H9 (cell line): Measurements from ENCODE around the gene GJB5. TPM values are rescaled to one million over a fixed set of nuclear protein-coding genes. Genes with fewer than 3 reads are reported as not detected.

Experiments
- DNase-seq: peaks from one replicate; pipeline ENCODE4 v3.0.0-alpha.2; 2017
- H2AFZ ChIP-seq: one replicate; pipeline ENCODE4 v1.6.1; 2013; ENCODE audit warnings: mild to moderate bottlenecking, low read length, control low read depth, moderate library complexity
- H2AK5ac ChIP-seq: 2 replicates; pipeline ENCODE4 v1.6.1; 2013; ENCODE audit warnings: low read length, control low read depth, mixed read lengths; ENCODE audit not compliant: insufficient read length
- H2BK120ac ChIP-seq: one replicate; pipeline ENCODE4 v1.6.1; 2013; ENCODE audit warnings: low read depth, mild to moderate bottlenecking, low read length, control low read depth, inconsistent platforms; ENCODE audit not compliant: poor library complexity, severe bottlenecking
- H2BK12ac ChIP-seq: 2 replicates; pipeline ENCODE4 v1.6.1; 2013; ENCODE audit warnings: low read length, control low read depth, mixed read lengths, low read depth; ENCODE audit not compliant: insufficient read length
- H2BK15ac ChIP-seq: 2 replicates; pipeline ENCODE4 v1.6.1; 2013; ENCODE audit warnings: low read depth, low read length, control low read depth
- H2BK20ac ChIP-seq: one replicate; pipeline ENCODE4 v1.6.1; 2013; ENCODE audit warnings: low read depth, mild to moderate bottlenecking, low read length, control low read depth, inconsistent platforms; ENCODE audit not compliant: poor library complexity, severe bottlenecking
- H2BK5ac ChIP-seq: 2 replicates; pipeline ENCODE4 v1.6.1; 2013; ENCODE audit warnings: low read length, control low read depth, mixed read lengths; ENCODE audit not compliant: insufficient read length
- H3K14ac ChIP-seq: 2 replicates; pipeline ENCODE4 v1.6.1; 2013; ENCODE audit warnings: low read length, control low read depth; ENCODE audit not compliant: insufficient read depth
- H3K18ac ChIP-seq: 2 replicates; pipeline ENCODE4 v1.6.1; 2013; ENCODE audit warnings: low read depth, mild to moderate bottlenecking, mixed read lengths, low read length, control low read depth; ENCODE audit not compliant: insufficient read length
- H3K23ac ChIP-seq: 2 replicates; pipeline ENCODE4 v1.6.1; 2013; ENCODE audit warnings: low read length, control low read depth, mixed read lengths, low read depth; ENCODE audit not compliant: insufficient read length
- H3K23me2 ChIP-seq: 2 replicates; pipeline ENCODE4 v1.6.1; 2013; ENCODE audit warnings: low read depth, mild to moderate bottlenecking, mixed read lengths, low read length, control low read depth; ENCODE audit not compliant: insufficient read length, poor library complexity, severe bottlenecking
- H3K27ac ChIP-seq: 2 replicates; pipeline ENCODE4 v1.5.1; 2013; ENCODE audit warnings: low read length, control low read depth, mixed read lengths, low read depth; ENCODE audit not compliant: insufficient read length
- H3K27me3 ChIP-seq: 2 replicates; pipeline ENCODE4 v1.6.1; 2013; ENCODE audit warnings: low read length, control low read depth, inconsistent platforms; ENCODE audit not compliant: insufficient read depth
- H3K4ac ChIP-seq: 2 replicates; pipeline ENCODE4 v1.6.1; 2013; ENCODE audit warnings: low read depth, mild to moderate bottlenecking, control low read depth, inconsistent platforms, low read length, moderate library complexity
- H3K4me1 ChIP-seq: 2 replicates; pipeline ENCODE4 v1.6.1; 2013; ENCODE audit warnings: low read length, control low read depth, inconsistent platforms; ENCODE audit not compliant: insufficient read depth
- H3K4me2 ChIP-seq: 2 replicates; pipeline ENCODE4 v1.6.1; 2013; ENCODE audit warnings: low read length, control low read depth, mixed read lengths; ENCODE audit not compliant: insufficient read length, insufficient read depth
- H3K56ac ChIP-seq: 2 replicates; pipeline ENCODE4 v1.6.1; 2013; ENCODE audit warnings: low read depth, mild to moderate bottlenecking, mixed read lengths, low read length, control low read depth; ENCODE audit not compliant: insufficient read length
- H3K79me1 ChIP-seq: 2 replicates; pipeline ENCODE4 v1.6.1; 2013; ENCODE audit warnings: low read depth, mild to moderate bottlenecking, moderate library complexity, low read length, control low read depth, inconsistent platforms; ENCODE audit not compliant: insufficient read depth, poor library complexity, severe bottlenecking
- H3K79me2 ChIP-seq: 2 replicates; pipeline ENCODE4 v1.6.1; 2013; ENCODE audit warnings: low read length, control low read depth, inconsistent platforms; ENCODE audit not compliant: insufficient read depth
- H3K9ac ChIP-seq: 2 replicates; pipeline ENCODE4 v1.6.1; 2013; ENCODE audit warnings: low read length, control low read depth, mixed read lengths; ENCODE audit not compliant: insufficient read length; ENCODE audit errors: extremely low read depth
- H3K9me3 ChIP-seq: one replicate; pipeline ENCODE4 v1.6.1; 2013; ENCODE audit warnings: low read depth, low read length, inconsistent platforms; ENCODE audit not compliant: control insufficient read depth
- H3T11ph ChIP-seq: one replicate; pipeline ENCODE4 v1.6.1; 2013; ENCODE audit warnings: mild to moderate bottlenecking, low read length, control low read depth, inconsistent platforms
- H4K20me1 ChIP-seq: one replicate; pipeline ENCODE4 v1.6.1; 2013; ENCODE audit not compliant: control insufficient read depth, insufficient read length, insufficient read depth
- H4K5ac ChIP-seq: 2 replicates; pipeline ENCODE4 v1.6.1; 2013; ENCODE audit warnings: low read depth, mild to moderate bottlenecking, mixed read lengths, low read length, control low read depth; ENCODE audit not compliant: insufficient read length
- H4K8ac ChIP-seq: replicated peaks from 2 replicates; pipeline ENCODE4 v1.6.1; 2013; ENCODE audit warnings: low read length, control low read depth, mixed read lengths, low read depth; ENCODE audit not compliant: insufficient read length
- H4K91ac ChIP-seq: 2 replicates; pipeline ENCODE4 v1.6.1; 2013; ENCODE audit warnings: low read depth, mild to moderate bottlenecking, moderate library complexity, mixed read lengths, low read length, control low read depth; ENCODE audit not compliant: insufficient read length
- H3K27ac Mint-ChIP-seq, 3 experiments: 2 replicates in 2 of 3; 3 replicates in 1 of 3; pipeline ENCODE4 v1.8.0; 2020 to 2021; ENCODE audit warnings: mixed read lengths in 3 of 3, mild to moderate bottlenecking in 1 of 3, moderate library complexity in 1 of 3
- H3K27me3 Mint-ChIP-seq: 2 replicates; pipeline ENCODE4 v1.8.0; 2021; ENCODE audit warnings: low read depth, mild to moderate bottlenecking, moderate library complexity, mixed read lengths
- H3K36me3 Mint-ChIP-seq, 3 experiments: 2 replicates in 2 of 3; 3 replicates in 1 of 3; pipeline ENCODE4 v1.8.0; 2020 to 2021; ENCODE audit warnings: low read depth in 3 of 3, mixed read lengths in 3 of 3; ENCODE audit not compliant: insufficient read depth in 1 of 3
- H3K4me1 Mint-ChIP-seq, 2 experiments: 2 replicates each; pipeline ENCODE4 v1.8.0; 2020; ENCODE audit warnings: mixed read lengths in 2 of 2
- H3K4me3 Mint-ChIP-seq, 2 experiments: 2 replicates in 1 of 2; 3 replicates in 1 of 2; pipeline ENCODE4 v1.8.0; 2020 to 2021; ENCODE audit warnings: mild to moderate bottlenecking in 2 of 2, mixed read lengths in 2 of 2, moderate library complexity in 1 of 2
- H3K9me3 Mint-ChIP-seq, 2 experiments: 2 replicates in 1 of 2; 3 replicates in 1 of 2; pipeline ENCODE4 v1.8.0; 2020; ENCODE audit warnings: mild to moderate bottlenecking in 2 of 2, mixed read lengths in 2 of 2, moderate library complexity in 1 of 2
- CTCF ChIP-seq: fragments of 200-600 bp; sonication (generic); conservative IDR thresholded peaks from 3 replicates; pipeline ENCODE4 v1.8.0; 2021; ENCODE audit warnings: antibody characterized with exemption, mild to moderate bottlenecking
- WGBS: extraction: QIAGEN DNeasy Blood & Tissue Kit; methylation state at CpG from one replicate; pipeline ENCODE4 v1.1.7; 2013; ENCODE audit warnings: missing lambda C conversion rate, low lambda C conversion rate, mixed read lengths; ENCODE audit not compliant: insufficient read length; ENCODE audit errors: extremely low coverage; 5-methylcytosine and 5-hydroxymethylcytosine counted together
- total RNA-seq: library from RNA; stranded (reverse); gene quantifications from 2 replicates; pipeline ENCODE4 v1.2.1, GENCODE V29; 2021

The GJB5 gene
- total RNA-seq, 1 experiment from 2014 or later, result 0.22 TPM

DNA sequence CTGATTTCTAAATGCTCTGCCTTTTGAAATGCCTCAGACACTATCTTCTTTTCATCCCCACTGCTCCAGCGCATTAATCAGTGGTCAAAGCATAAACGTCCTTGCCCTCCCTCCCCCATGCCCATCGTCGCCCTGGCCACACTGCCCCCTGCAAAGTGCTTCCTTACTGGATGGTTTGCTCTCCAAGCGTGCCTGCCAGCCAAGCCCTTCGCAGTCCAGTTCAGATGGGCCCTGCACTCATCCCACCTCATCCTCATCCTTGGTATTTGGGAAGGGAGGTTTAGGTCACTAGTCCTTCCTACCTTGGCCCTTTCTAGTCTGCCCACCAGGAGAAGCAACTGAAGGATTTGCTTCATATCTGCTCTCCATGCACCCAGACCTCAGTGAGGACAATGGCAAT, 41.1 kb downstream of the GJB5 start:
- Histone ChIP-seq H4K91ac (no peak overlapping the region), H4K20me1 (no peaks in the 10 kb centered on the region), H3K27me3 (no peaks in the 10 kb centered on the region; the same call in 1 of the 2 replicates), H2BK5ac (no peak overlapping the region), H3K4ac (no peak overlapping the region), H3K4me1 (no peaks in the 10 kb centered on the region; the same call in 1 of the 2 replicates), H3K14ac (no peak overlapping the region), H3K9me3 (no peaks in the 10 kb centered on the region), H3K79me2 (no peaks in the 10 kb centered on the region), H3K18ac (no peak overlapping the region), H4K8ac (no peak overlapping the region), H2BK20ac (no peak overlapping the region), H2BK15ac (no peak overlapping the region), H3K4me2 (no peak overlapping the region), H3K56ac (no peak overlapping the region), H3K9ac (no peak overlapping the region), H3K79me1 (no peaks in the 10 kb centered on the region), H3K23me2 (no peaks in the 10 kb centered on the region), H2BK12ac (no peak overlapping the region), H3K23ac (no peak overlapping the region), H2AK5ac (no peak overlapping the region), H3K27ac (no peak overlapping the region), H3T11ph (no peak overlapping the region), H4K5ac (no peak overlapping the region), H2BK120ac (no peak overlapping the region), H2AFZ (no peak overlapping the region)
- Mint-ChIP-seq H3K4me1 (peaks cover 17 to 19% of the 10 kb centered on the region in 2 experiments), H3K27me3 (peaks cover 33% of the 10 kb centered on the region), H3K9me3 (no peaks in the 10 kb centered on the region; a peak in 1 of 5 replicates), H3K36me3 (no peaks in the 10 kb centered on the region; a peak in 2 of 7 replicates), H3K4me3 (peak overlapping the region in 1 of 2 experiments; percentile 16; a peak in 2 of 5 replicates), H3K27ac (no peak overlapping the region; a peak in 1 of 7 replicates)
- no CpG with 5 or more reads among the region's 6 CpGs for WGBS
- no peak for TF ChIP-seq CTCF
- DNase-seq, result no peak
